Stimulated activated CD8-positive, alpha-beta memory T cell treated with anti-CD3 and anti-CD28 coated beads, Interleukin-7, amount 100 ng/mL, for 4 hours (primary cell): ENCODE measurements around the gene SLC39A8.

ENCODE experiments used
- DNase-seq, 2 donors: peaks; one replicate each; pipeline ENCODE4 v3.0.0-alpha.2; 2020; ENCODE audit warnings: low read depth in 2 of 2

Gene SLC39A8

DNA sequence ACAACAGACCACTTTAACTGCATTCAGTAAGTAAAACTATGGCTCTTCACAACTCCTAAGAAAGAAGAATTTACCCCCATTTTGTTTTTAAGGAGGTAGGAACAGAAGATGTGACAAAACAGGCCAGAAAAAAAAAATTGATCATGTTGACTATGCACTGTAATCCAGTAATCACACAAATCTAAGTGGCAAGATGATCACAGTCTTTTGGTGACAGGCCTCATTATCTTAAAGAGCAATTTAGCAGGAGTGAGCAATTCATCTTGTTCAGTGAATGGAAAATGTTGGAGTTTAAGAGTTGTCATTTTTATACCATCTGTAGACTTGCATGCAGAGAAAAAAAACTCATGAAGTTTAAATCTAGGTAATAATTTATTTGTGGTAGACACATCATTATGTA is 115.1 kb downstream of the SLC39A8 start:
- no peak for DNase-seq

DNA sequence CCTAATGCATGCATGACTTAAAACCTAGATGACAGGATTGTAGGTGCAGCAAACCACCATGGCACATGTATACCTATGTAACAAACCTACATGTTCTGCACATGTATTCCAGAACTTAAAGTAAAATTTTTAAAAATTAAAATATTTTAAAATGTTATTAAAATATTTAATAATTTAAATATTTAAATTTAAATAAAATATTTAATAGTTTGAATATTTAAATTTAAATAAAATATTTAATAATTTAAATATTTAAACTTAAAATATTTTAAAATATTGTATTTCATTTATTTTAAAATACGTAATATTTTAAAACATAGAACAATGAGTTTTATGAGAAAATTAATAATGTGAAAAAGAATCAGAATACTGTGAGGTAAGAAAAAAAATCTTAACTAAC is 117.9 kb downstream of the SLC39A8 start:
- DNase-seq = no peak

GRCh38 chr4:102223461-102223860 is 121.8 kb downstream of the SLC39A8 start:
- no peak for DNase-seq

DNA sequence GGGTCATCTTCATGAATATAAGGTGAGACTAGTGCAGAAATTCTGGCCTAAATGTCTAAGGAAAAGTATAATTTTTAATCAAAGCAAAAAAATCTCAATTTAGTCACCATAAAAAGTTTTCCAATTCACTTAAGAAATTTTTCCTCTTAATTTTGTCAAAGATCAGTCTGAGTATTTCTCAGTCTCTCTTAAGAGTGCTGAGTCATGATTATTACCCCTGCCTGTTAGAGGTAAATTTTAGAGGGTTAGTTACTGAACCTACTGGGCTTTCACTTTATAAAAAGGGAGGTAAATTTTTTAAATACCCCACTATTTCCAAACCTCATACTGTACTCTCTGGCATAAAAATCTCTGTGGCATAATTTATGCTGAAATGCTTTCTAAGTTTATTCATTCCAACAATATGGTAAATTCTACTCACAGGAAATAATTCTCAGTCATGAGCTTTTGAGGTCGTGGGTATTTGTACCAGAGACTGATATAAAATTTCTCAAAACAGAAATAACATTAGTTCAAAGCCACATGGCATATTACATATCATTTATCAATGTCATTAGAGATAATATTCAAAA is 122.4 kb downstream of the SLC39A8 start:
- no peak for DNase-seq

DNA sequence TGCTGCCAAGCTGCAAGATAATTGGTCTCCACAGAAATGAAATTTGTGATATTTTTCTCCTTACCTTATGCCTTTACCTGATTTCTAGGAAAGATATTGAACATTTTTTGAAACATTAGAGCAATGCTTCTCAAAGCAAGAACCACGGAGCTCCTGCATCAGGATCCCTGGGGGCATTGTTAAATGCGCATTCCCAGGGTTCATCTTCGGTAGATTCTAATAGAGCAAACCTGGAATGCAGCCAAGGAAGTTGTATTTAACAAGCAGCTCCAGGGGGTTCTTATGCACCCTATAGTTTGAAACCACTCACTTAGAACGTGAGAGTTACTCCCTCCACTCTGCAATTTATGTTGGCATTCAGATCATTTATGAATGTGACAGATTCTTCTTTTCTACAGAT is 126.2 kb downstream of the SLC39A8 start:
- DNase-seq = no peak

- DNase-seq = no peak
Measured at GRCh38 chr4:102218656-102219055, 126.6 kb downstream of the SLC39A8 start.

GRCh38 chr4:102217775-102218355 is 127.4 kb downstream of the SLC39A8 start:
- no peak for DNase-seq

DNA sequence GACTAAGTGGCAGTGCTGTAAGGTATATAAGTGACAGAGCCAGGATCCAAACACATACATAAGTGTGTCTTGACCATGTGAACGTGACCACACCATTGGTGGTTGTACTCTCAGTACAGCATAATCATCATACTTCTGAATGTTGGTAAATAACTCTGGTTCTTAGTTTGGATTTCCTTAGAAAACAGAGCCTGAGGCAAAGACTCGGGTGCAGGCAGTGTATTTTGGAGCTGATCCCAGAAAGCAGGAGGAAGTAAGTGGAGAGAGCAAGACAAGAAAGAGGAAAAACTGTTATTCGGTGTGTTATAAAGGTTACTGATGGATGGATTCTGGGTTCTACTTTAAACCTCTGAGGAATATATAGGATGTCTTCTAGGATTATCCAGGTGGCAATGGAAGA is 127.9 kb downstream of the SLC39A8 start:
- no peak for DNase-seq

GRCh38 chr4:102216666-102217065 is 128.6 kb downstream of the SLC39A8 start:
- DNase-seq = no peak

GRCh38 chr4:102213031-102213430 is 132.3 kb downstream of the SLC39A8 start:
- no peak for DNase-seq
